Stimulated activated CD4-positive, alpha-beta T cell treated with anti-CD3 and anti-CD28 coated beads, Interleukin-15, amount 100 ng/mL, for 1 hour (primary cell): Measurements from ENCODE around the gene STRIP2.
"Not testable (repeated sequence)": the region's sequence is repeated elsewhere in the genome, so short reads cannot be mapped to it uniquely, and the experiment has no call there.

Experiments used
- DNase-seq, 2 donors: peaks; one replicate each; pipeline ENCODE4 v3.0.0-alpha.2; 2020; ENCODE audit warnings: low read depth in 1 of 2, low spot score in 1 of 2

STRIP2 gene

GRCh38 chr7:129422727-129423126 is 11.5 kb upstream of the STRIP2 start:
- DNase-seq, result no peak

GRCh38 chr7:129423700-129424410 is 10.4 kb upstream of the STRIP2 start:
- no peak for DNase-seq

- no peak for DNase-seq
Observed at GRCh38 chr7:129426482-129426881, 7.8 kb upstream of the STRIP2 start.

GRCh38 chr7:129427526-129428045 is 6.6 kb upstream of the STRIP2 start:
- DNase-seq, result no peak

DNA sequence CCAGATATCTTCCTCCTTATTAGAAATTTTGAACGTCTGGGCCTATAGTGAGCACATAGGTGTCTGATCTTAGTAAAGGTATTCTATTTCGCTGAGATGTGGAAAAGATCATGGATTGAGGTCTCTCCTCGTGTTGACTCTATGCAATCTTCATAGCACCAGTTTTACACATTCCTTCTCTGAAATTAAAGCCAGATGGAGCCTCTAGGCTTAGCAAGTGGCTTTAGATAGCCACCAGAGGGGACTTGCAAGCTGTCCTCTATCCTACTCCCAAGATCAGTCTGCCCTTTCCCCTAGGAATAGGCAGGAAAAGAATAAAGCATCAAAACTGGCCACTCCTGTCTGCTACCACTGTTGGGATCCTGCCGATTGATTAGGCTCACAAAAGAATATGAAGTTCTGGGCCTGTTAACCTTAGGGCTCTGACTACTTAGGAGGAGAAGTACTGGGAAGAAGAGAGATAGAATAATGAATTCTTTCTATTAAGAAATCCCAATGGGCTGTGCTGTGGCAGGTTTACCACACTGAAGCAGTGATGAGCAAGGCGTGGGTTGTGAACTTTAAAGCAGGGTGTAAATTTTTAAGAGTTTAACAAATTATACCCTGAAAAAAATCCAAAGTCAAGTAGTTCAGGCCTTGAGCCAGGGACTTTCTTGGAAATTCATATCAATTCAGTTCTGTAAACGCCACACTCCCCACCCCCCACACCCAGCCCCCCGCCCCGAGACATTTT is 2.2 kb upstream of the STRIP2 start:
- no peak for DNase-seq

- DNase-seq, result no peak
Observed at GRCh38 chr7:129434675-129435318, 565 bp downstream of the STRIP2 start.

GRCh38 chr7:129435414-129435829 is 1.2 kb downstream of the STRIP2 start:
- no peak for DNase-seq

DNA sequence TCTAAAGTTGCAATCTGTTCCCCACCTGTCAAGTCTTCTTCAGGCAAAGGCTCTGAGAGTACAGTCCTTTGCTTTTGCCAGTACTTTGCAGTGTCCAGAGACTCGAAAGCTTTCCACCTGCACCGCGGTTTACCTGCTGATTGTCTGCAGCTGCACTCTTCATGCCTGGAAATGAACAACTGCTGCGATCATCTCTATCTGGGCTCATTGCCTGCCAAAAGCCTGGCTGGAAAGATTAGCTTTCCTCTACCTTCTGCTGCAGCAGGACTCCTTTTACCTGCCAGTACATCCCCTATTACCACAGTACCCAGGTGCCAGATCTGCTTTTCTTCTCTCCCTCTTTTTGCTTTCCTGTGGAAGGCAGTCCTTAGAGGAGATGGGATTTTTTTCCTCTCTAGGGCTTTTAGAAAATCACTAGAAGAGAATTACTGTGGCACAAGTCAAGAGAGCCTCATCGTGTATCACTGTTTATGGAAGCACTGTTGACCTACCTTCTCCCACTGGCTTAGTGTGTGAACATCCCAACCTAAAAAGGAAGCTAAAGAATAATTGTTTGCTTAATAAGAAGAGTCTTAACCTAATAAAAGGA is 2.2 kb downstream of the STRIP2 start:
- no peak for DNase-seq

- DNase-seq, result no peak
Observed at GRCh38 chr7:129437190-129437589, 3.0 kb downstream of the STRIP2 start.

- DNase-seq, result no peak
Observed at GRCh38 chr7:129438281-129438838, 4.1 kb downstream of the STRIP2 start.

DNA sequence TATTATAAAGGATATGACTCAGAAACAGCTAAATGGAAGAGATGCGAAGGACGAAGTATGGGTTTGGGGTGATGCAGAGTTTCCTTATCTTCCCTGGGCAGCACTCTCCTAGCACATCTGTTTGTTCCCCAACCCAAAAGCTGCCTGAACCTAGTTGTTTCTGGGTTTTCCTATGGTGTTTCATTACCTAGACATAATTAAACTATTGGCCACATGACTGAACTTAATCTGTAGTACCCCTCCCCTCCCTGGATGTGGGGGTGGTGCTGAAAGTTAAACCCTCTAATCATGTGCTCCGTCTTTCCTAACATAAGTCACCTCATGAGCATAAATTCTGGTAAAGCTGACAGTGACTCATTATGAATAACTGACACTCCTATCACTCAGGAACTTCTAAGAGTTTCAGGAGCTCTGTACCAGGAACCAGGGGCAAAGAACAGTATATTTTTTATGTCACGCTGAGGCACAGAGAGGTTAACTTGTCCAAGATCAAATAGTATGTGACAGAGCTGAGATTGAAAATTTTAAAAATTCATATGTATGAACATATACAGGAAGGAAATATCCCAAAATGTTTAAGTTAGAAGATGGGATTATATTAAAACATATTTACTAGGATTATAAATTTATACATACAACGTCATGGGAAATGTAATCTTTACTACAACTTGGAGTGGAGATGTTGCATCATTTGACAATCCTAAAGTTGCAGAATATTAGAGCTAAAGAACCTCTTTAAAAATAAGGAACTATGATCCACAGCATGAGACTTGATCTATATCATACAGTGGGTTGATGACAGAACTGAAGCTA is 4.8 kb downstream of the STRIP2 start:
- DNase-seq, result peak in 1 of 2 donors; percentile 16

DNA sequence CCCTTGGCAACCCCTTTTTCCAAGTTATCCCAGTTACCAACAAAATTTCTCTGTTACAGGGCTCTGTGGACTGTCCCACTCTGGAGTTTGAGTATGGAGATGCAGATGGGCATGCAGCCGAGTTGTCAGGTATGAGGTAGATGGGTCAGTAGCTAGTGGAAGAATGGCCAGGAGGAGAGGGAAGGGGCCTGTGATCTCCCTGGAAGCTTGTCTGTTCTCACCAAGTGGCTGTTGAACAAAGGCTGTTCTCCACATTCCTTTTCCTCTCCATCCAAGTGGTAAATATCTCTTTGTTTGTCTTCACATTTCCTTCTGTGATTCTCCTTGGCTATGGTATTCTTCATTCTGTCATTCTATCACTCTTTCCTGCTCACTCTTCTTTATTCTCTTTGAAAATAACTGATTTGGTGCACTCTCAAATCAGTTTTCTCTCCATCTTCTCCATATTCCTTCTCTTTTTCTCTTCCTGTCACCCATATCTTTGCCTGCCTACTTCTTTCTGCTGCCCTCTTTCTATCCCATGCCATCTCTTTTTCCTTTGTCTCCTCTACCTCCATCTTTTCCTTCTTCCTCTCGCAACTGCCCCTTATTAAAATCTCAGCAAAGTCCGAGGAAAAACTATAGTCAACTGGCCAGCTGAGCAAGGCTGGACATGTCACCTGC is 5.9 kb downstream of the STRIP2 start:
- no peak for DNase-seq

DNA sequence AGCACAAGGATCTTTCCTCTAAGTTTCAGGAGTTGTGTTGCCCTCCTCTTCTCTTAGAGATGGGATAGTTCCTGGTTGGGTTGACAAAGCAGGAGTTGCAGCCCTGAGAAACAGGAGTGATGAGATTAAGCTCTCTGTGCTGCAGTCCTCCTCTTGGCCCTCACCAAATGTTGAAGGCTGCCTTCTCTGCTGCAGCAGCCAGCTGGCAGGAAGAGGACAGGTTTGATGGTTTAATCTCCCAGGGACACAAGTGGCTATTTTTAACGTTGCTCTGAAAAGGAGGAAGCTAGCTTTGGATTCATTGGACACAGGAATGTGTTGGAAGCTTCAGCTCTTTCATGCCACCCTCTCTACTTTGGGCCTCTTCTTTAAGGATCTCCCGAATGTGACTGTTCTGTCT is 9.4 kb downstream of the STRIP2 start:
- no peak for DNase-seq

DNA sequence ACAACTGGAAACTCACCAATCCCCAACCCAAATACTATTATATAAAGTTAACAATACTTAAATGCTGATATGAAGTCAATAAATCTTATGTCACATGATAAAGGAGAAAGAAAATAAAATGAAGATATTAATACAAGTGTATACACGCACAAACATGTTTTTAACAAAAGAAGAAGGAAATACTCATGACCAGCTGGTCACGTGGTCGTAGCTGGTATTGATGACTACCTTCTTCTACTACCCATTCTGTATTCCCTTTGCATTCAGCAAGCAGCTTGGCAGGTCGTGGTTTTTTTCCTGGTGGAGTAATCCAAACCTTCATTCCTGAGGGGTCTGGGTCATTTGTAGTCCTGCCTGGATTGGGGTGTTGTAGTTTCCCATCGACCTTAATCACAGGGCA is 10.5 kb downstream of the STRIP2 start:
- not testable (repeated sequence) for DNase-seq

- DNase-seq, result not testable (repeated sequence)
Observed at GRCh38 chr7:129446925-129447324, 12.7 kb downstream of the STRIP2 start.

DNA sequence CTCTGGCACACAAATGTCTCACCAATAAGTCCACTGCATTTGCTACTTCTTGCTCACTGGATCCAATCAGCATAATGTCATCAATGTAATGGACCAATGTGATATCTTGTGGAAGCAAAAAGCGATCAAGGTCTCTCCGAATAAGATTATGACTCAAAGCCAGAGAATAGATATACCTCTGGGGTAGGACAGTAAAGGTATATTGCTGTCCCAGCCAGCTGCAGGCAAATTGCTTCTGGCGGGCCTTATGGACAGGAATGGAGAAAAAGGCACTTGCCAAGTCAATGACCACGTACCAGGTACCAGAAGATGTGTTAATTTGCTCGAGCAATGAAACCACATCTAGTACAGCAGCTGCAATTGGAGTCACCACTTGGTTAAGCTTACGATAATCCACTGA is 13.2 kb downstream of the STRIP2 start:
- not testable (repeated sequence) for DNase-seq

- DNase-seq, result not testable (repeated sequence)
Observed at GRCh38 chr7:129448608-129449007, 14.4 kb downstream of the STRIP2 start.

- no peak for DNase-seq
Observed at GRCh38 chr7:129450295-129450694, 16.1 kb downstream of the STRIP2 start.

- no peak for DNase-seq
Observed at GRCh38 chr7:129452589-129453231, 18.5 kb downstream of the STRIP2 start.
